C1 segment of cervical spinal cord (tissue), 14 donors: Measurements from ENCODE around the gene UTS2R.

Experiments
- DNase-seq, 14 donors: peaks; one replicate each; lab custom pipeline; 2025; lab: John Stamatoyannopoulos, UW

The UTS2R gene

DNA sequence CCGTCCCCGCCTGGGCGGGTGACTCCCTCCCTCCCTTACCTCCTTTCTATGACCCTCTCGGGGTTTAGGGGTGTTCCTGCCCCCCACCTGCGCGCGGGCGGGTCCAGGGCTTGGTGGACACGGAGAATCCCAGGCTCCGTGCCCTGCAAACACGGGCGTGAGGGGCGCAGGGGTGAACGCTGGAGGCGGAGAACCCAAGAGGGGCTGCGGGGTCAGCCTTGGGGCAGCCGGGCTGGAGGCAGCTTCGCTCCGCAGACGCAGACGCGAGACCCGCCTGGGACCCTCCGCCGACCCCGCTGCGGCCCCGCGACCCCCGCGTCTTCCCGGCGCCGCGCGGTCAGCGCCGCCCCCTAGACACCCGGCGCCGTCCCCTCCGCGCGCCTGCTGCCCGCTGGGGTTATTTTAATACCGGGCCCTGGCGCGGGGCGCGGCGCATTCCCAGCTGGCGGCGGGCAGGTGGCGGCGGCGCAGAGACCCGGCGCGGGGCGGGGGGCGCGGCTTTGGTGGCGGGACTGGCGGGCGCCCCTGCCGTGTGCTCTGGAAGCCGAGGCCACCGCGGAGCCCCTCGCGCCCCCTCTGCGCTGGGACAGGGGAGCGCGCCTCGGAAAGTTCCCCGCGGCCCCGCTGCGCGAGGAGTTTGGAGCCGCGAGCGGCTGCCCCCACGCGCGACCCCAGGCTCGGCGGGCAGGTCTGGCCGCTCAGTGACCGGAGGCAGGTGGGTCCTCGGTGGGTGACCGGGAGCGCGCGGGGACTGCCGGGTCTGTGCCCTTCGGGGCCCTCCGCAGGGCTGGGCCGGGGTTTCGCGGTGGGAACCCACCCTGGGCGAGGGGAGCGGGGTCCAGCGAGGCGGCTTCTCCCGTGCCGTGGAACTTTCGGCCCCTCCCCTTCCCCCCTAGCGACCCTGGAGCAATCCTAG, at the start of gene UTS2R:
UTS2R (plus strand) TSS at position 433 of the 916 bp plus-strand sequence. CDS start 2,560 bp downstream, outside the sequence.
- no peak for DNase-seq

DNA sequence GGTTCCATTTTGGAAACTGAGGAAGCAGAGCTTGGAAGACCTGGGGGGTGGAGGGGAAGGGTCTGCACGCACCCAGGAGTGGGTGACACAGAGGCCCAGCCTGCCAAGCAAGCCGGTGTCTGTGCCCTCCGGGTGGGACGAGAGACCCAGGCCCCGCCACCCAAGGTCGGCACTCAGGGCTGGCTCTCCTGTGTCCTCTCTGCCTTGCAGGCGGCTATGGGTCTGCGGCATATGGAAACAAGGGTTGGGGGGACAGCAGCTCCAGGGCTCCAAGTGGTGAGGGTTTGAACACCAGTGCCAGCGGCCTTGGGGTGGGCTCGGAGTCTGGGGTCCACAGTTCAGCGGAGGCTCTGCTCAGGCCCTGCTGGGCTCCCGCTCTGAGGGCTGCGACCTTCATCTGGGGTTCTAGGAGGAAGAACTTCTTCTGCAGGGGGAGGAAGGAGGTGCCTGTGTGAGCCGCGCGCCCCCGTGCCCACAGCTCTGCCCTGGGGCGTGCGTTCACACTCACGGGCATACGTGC, 49.6 kb upstream of the UTS2R start:
- DNase-seq = no peak

DNA sequence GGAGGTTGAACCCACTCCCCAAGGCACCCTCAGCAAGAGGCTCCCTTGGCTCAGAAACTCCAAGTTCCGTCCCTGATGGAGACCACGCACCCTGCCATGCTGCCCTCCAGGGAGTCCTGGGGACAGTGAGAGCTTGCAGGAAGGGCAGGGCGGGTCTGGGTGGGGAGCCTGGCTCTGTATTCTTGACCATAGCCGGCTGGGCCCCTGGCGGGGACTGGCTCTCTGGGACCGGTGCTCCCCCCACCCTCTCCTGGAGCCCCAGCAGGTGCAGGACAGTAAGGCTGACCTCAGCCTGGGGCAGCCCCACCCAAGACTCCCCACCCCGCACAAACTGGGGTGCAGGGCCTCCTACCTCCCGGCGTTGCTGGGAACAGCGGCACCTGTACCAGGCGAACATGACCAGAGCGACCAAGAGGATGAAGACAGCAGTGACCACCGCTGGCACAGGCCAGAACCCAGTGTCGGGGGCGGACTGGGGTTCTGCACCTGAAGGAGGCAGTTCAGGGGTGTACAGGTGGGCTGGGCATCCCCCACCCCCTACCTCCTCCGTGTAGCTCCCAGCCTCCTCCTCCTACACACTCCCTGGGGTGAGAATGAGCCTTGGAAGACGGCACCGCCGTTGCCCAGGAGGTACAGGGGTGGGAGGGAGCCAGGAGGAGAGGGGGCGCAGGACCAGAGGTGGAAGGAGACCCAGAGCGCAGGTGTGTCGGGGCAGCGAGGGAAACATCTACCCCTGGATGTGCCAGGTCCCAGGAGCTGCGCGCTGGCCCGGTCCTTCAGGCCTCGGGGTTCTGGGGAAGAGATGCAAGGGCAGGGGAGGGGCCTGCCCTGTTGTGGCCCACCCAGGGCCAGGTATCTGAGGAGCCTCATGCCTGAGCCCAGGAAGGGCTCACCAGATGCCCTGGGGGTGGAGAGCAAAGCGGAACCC, 48.8 kb upstream of the UTS2R start:
- no peak for DNase-seq

DNA sequence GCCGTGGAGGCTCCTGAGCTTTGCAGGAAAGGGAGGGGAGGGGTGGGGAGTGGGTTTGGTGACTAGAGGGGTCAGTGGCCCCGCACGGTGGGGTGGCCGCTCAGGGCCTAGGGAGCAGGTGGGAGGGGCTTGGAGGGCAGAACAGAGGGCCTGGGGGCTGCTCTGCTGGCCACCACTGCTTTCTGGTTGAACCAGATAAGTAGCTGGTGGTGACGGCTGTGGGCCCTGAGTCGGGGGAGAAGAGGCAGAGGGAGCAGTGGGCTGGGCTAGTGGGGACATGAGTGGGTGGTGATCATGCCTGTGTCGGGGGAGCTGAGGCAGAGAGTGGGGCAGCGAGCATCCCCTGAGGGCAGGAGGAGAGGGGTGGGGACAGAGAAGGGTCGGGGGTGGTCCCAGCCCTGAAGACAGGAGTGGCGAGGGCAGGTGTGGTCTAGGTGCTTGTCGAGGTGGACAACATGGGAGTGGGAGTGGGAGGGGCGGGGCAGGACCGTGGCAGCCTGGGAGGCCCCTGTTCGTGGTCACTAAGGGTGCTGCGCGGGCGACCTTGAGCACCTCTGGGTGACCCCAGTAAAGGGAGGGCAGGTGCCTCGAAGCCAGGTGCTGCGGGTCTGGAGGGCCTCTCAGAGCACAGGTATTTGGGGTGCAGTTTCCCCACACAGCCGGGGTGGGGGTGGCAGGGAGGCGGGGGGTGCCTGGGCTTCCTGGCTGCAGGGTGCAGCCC, 47.9 kb upstream of the UTS2R start:
- no peak for DNase-seq

DNA sequence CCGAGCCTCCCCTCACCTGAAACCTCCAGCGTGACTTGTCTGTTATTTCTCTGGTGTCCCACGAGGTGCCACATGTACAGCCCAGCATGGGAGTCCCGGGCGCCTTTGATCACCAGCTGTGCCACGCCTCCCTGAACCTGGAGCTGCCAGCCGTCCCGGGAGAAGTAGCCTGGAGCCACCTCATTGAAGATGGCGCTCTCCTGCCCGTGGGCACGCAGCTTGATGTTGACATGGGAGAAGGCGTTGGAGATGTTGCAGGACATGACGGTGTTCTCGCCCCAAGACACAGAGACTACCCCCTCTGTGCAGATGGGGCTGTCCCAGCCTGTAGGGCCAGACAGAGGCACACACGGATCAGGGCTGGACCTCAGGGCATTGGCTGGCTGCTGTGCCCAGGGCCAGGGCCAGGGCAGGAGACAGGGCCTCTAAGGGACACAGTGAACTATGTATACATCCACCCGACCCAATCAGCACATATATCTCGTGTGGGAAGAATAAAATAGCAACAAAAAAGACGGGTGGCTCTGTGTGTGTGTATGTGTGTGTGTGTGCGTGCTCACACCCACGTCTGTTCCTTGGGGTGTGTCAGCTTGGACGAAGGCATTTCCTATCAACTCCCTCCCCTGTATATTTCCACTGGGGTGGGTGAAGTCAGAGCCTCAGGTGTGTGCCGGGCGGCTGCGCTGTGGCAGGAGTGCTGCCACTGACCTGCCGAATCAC, 46.8 kb upstream of the UTS2R start:
- no peak for DNase-seq

DNA sequence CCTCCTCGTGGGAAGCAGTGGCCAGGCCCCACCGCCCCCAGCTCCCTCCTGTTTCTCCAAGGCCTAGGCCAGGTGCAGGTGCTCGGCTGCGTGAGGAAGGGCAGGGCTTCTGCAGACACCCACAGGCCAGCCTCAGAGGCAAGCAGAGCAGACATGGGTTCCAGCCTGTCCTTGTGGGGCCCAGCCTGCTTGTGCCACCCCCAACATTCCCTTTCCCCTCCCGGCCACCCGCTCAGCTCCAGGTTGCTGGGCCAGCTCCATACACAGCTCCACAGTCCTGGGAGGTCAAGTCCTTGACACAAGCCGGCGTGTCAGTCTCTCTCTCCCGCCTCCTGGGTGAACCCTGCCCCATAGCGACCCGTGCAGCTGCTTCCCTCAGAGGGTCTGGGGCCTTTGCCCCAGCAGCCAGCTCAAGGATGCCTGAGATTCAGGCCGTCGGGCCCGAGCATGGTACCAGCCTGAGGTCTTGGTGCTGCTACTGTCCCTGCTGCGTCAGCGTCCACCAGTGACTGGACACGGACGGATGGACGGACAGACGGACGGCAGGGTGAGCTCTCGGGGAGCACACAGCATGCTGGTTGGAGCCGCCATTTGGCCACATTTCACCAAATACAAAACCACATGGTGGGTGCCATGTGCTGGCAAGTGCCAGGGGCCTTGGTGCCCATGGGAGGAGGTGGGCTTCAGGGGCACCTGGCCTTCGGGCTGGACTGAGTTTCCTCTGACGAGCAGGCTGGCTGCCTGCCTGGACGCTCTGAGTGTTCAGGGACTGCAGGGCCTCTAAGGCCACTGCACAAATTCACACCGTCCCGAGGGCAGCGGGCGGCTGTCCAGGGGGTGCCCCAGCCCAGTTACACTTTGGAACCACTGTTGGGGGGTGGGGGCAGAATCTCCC, 46.0 kb upstream of the UTS2R start:
- no peak for DNase-seq

DNA sequence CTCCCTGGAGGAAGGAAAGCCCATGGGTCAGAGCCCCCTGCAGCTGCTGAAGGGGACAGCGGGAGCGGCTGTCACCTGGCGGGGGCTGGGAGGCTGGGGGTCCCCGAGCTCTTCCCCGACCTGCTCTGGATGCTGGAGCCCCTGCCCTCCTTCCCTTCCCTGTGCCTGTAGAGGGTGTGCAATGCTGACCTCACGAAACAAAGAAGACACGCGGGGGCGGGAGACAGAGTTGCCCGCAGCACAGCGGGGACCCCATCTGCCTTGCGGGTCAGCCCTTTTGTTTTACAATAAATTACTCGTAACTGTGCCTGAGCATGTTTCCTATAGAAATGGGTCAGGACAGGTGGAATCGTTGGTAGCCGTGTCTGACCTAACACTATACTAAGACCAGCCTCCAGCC, 44.3 kb upstream of the UTS2R start:
- DNase-seq = no peak

DNA sequence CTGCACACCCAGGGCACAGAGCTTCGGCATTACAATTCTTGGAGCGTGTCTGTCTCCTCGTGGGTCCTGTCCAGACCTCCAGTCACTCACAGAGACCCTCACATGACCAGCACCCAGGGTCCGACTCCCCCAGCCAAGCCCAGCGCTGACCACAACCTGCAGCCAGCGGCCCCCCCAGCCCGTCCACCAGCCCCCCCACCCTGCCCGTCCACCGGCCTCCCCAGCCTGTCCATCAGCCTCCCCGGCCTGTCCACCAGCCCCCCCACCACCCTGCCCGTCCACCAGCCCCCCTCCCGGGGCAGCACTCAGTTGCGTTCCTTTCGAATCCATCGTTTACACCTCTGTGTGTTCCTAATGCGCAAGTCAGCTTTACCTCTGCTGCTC, 43.8 kb upstream of the UTS2R start:
- DNase-seq = no peak

DNA sequence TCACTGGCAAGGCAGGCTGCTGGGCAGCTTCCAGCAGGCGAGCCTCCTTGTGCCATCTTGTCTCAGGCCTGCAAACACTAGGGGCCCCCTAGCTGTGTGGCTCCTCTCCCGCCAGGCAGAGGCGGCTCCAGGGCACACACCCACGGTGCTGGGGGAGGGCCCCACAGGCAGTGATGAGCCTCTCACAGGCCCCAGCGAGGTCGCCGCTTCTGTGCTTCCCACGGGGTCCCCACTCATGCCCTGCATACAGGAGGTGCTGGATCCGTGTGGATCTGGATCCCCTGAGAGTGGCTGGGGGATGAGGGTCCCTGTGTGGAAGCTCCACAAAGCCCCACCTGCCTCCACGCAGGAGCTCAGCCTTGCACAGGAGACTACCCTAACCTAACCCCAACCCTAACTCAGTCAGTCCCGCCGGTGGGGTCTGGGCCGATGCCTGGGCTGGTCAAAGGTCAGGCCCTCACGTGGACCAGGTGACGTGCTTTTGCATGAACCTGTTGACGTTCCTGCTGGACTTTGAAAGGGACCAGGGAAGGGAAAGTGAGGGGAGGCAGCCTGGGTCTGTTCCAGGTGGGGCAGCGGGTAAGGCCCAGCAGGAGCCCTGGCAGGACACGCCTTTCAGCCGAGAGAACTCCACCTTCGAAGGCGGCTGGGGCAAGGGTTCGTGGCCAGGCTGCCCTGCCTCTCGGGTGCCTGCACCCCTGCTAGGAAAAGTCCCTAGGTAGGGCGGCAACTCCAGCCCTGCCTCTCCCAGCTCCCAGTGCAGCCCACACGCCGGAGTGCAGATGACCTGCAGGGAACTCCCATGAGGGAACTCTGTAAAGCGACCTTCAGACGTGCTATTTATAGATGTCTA, 43.2 kb upstream of the UTS2R start:
- DNase-seq = peak in 1 of 14 donors; percentile 19

DNA sequence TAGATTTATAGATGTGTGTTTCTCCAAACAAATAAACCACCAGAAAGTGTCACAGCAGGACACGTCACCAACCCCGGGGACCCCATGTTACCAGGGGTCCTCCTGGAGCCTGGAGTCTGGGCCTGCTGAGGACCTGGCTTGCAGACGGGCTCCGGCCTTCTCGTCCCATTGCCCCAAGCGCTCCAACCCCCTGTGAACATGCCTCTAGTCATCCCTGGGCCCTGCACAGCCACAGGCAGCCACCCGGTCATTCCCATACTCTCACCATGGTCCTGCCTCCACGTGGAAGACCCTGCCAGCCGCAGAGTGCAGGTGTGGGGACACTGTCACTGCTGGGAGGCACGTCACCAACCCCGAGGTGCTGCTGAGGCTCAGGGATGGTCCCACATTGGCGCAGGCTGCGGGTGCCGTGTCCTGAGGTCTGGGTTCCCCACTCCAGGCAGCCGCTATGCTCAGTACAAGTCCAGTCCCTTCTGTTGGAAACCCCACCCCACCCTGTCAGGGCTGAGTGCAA, 42.5 kb upstream of the UTS2R start:
- DNase-seq = no peak

DNA sequence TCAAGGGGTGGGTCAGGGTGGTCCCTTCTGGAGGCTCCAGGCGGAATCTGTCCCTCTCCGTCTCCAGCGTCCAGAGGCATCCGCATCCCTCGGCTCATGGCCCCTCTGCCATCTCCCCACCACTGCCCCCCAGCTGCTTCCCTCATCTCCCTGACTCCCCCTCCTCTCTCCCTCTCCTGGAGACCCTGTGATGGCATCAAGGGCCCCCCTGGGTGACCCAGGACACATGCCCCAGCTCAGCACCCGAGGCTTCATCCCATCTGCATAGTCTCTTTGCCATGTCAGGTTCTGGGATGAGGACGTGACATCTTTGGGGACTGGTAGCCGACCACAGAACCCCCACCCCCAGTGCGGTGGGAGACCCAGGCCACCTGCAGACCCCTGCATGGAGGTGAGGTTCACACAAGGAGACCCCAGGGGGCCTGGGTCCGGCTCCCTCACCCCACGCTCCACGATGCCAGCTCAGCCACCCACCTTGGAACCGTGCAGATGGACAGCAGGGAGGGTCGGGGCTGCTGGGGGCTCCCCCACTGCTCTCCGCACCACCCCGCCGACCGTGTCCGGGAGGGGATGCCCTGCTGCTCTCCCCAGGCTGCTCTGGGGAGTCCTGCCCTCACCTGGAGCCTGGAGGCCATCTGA, 41.8 kb upstream of the UTS2R start:
- DNase-seq = no peak

DNA sequence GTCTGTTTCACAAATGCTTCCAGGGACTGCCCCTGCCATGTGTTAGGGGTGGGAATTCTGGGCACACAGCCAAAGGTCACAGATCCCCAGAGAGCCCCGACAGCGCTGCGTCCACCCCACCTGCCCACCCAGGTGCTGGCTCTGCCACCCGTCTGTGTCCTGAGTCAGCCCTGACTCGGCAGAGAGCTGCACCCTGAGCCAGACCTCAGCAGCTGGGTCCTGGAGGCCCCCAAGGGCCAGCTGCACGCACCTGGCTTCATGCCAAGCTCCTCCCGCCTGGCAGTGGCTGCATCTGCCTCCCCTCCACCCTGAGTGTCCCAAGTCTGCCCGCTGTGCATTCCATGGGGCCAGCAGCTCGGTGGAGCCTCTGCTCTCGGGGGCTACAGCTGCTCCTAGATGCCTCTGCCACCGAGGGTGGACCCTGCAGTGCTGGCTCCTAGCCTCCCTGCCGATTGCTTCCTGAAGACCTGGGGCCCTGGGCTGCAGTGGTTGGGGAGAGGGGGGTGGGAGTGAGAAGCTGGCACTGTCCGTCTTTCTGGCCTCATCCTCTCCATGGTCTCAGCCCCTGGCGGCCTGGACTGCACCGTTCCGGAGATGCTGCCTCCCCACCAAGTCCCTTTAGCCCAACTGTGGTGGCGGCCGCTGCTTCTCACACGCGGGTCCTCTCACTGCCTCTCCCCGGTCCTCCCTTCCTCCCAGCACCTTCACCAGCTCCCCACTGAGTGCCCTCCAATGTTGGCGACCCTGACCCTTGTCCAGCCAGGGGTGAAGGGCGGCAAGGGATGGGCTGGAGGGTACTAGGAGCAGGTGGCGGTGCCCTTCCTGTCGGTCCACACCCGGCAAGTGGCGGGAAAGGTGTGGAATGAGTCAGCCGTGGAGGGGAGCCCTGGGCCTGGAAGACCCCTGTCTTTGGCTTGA, 41.0 kb upstream of the UTS2R start:
- DNase-seq = no peak

DNA sequence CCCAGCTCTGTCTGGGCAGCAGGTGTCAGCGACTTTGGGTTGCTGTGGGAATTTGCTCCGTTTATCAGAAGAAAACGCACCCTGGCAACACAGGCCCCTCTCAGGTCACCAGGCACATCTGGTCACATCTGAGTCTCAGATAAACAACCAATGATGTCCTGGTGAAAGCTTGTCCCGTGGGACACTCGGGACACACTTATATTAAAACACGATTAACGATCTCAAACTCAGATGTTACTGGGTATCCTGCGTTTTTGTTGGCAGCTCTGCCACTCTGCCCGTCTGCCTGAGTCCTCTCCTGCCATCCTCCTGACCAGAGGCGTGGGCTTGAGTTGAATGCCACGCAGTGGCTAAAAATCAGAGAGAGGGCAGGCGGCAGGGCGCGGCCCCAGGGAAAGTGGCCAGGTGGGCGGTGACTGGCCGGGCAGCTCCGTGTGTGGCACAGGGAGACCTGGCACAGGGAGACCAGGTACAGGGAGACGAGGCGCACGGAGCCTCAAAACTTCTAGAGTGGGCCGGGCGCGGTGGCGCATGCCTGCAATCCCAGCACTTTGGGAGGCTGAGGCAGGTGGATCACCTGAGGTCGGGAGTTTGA, 40.1 kb upstream of the UTS2R start:
- DNase-seq = no peak

DNA sequence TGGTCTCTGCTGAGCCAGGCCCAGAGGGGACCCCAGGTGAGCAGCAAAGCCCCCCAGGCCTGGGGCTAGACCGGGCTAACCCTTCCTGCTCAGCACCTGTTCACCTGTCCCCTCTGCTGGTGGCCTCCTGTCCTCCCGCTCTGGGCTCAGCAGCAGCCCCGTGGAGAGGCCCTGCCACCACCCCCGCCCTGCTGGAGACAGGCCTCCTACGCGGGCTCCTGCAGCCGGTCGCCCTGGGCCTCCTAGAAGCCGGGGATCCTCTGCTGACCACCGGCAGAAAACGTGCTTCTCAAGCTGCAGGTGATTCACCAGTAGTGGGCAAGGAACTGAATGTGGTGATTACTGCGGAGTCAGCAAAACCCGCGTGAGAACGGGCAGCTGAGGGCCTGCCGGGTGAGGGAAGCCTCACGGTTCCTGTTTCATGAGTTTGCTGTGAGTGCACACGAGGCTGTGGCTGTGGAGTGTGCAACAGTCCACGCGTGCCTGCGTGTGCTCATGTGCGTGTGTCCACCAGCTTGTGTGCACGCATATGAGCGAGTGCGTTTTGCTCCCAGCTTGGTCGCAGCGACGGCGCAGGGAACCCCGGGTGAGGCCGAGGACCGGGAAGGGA, 38.8 kb upstream of the UTS2R start:
- peak in 5 of 14 donors; percentile 9 to 28 (median 11) for DNase-seq

DNA sequence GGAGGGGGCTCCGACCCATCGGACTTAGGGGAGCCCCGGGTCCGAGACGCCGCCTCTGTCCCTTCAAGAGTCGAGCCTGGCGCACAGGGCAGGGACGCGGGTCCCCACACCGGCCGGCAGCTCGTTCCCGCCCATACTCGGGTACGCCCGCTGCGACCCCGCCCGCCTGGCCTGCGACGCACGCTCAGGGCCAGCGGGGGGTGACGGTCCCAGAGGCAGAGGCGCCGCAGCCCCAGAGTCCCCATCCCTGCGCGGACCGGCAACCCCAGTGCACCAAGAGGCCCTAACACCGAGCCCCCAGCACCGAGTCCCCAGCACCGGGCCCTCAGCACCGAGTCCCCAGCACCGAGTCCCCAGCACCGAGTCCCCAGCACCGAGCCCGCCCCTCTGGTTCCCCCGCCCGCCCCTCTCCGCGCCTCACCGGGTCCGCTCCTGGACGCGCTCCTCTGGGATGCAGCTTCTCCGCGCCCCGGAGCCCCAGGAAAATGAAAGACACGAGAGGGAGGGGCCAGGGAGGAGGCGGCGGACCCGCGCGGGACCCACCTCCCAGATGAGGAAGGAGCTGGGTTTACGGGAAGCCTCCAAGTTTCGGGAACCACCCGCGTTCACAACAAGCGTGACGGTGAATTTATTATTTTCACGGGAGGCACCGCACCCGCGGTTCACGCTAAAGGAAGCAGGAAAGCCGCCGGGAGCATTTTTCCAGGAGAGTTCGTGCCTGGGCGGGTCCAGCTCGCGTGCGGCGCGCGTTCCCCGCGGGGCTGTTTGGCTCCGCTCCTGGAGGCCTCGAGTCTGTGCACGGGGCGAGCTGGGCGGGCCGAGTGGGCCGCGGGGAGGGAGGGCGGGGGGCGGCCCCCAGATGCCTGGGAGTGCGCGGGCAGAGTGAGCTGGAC, 38.0 kb upstream of the UTS2R start, which contains the start of gene SECTM1:
SECTM1 (minus strand) TSS at position 488 of the 893 bp plus-strand sequence. CDS start 6,526 bp downstream, outside the sequence.
- DNase-seq = no peak
